ENCODE results near the gene PCDHA11.
"Not testable (repeated sequence)": the region's sequence is repeated elsewhere in the genome, so short reads cannot be mapped to it uniquely, and the experiment has no call there.

Gene PCDHA11

DNA sequence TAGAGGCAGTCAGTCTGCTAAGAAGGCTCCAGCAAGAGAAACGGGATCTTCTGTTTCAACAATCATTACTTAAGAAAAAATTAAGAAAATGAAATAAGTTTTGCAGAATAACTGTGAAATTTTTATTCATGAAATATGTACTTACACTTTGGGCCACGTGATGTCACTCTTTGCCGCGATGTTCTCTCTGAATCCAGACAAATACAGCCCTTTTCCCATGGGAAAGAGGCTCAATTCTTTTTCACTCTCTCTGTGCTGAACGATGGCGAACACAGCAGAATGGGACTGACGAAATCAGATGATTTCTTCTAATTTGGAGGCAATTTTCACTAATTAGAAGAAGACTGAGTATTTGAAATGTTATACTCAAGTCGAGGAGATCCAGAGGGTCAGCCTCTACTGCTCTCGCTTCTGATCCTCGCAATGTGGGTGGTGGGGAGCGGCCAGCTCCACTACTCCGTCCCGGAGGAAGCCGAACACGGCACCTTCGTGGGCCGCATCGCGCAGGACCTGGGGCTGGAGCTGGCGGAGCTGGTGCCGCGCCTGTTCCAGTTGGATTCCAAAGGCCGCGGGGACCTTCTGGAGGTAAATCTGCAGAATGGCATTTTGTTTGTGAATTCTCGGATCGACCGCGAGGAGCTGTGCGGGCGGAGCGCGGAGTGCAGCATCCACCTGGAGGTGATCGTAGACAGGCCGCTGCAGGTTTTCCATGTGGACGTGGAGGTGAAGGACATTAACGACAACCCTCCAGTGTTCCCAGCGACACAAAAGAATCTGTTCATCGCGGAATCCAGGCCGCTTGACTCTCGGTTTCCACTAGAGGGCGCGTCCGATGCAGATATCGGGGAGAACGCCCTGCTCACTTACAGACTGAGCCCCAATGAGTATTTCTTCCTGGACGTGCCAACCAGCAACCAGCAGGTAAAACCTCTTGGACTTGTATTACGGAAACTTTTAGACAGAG, 20.3 kb upstream of the PCDHA11 start, which contains the start of gene PCDHA9:
PCDHA9 (plus strand) TSS at position 244 of the 964 bp plus-strand sequence; CDS start at position 358, 114 bp downstream.
- in situ Hi-C loops (cut with HindIII; ENCODE audit: low sequenced_read_pairs): not testable (repeated sequence)

DNA sequence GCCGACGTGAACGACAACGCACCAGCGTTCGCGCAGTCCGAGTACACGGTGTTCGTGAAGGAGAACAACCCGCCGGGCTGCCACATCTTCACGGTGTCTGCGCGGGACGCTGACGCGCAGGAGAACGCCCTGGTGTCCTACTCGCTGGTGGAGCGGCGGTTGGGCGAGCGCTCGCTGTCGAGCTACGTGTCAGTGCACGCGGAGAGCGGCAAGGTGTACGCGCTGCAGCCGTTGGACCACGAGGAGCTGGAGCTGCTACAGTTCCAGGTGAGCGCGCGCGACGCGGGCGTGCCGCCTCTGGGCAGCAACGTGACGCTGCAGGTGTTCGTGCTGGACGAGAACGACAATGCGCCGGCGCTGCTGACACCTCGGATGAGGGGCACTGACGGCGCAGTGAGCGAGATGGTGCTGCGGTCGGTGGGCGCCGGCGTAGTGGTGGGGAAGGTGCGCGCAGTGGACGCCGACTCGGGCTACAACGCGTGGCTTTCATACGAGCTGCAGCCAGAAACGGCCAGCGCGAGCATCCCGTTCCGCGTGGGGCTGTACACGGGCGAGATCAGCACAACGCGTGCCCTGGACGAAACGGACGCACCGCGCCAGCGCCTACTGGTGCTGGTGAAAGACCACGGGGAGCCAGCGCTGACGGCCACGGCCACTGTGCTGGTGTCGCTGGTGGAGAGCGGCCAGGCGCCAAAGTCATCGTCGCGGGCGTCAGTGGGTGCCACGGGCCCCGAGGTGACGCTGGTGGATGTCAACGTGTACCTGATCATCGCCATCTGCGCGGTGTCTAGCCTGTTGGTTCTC, 18.7 kb upstream of the PCDHA11 start:
- in situ Hi-C loops (cut with HindIII; ENCODE audit: low sequenced_read_pairs): not testable (repeated sequence)

DNA sequence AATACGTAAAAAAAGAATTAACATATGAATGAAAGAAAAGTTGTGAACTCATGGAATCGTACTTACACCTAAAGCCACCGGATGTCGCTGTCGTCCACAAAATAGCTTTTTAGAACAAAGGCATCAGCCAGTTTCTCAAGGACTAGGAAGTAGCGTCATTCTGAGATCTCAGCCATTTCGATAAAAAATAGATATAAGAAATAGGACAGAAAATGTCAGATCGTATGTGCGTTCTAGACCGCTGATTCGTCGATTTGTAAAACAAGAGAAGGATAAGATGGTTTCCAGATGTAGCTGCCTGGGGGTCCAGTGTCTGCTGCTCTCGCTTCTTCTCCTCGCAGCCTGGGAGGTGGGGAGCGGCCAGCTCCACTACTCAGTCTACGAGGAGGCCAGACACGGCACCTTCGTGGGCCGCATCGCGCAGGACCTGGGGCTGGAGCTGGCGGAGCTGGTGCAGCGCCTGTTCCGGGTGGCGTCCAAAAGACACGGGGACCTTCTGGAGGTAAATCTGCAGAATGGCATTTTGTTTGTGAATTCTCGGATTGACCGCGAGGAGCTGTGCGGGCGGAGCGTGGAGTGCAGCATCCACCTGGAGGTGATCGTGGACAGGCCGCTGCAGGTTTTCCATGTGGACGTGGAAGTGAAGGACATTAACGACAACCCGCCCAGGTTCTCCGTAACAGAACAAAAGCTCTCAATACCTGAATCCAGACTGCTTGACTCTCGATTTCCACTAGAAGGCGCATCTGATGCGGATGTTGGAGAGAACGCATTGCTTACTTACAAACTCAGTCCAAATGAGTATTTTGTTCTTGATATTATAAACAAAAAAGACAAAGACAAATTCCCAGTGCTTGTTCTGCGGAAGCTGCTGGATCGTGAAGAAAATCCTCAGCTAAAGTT, 12.7 kb upstream of the PCDHA11 start, which contains the start of gene PCDHA10:
PCDHA10 (plus strand) TSS at position 126 of the 903 bp plus-strand sequence; CDS start at position 278, 152 bp downstream.
- in situ Hi-C loops (cut with HindIII; ENCODE audit: low sequenced_read_pairs): no loop called here

DNA sequence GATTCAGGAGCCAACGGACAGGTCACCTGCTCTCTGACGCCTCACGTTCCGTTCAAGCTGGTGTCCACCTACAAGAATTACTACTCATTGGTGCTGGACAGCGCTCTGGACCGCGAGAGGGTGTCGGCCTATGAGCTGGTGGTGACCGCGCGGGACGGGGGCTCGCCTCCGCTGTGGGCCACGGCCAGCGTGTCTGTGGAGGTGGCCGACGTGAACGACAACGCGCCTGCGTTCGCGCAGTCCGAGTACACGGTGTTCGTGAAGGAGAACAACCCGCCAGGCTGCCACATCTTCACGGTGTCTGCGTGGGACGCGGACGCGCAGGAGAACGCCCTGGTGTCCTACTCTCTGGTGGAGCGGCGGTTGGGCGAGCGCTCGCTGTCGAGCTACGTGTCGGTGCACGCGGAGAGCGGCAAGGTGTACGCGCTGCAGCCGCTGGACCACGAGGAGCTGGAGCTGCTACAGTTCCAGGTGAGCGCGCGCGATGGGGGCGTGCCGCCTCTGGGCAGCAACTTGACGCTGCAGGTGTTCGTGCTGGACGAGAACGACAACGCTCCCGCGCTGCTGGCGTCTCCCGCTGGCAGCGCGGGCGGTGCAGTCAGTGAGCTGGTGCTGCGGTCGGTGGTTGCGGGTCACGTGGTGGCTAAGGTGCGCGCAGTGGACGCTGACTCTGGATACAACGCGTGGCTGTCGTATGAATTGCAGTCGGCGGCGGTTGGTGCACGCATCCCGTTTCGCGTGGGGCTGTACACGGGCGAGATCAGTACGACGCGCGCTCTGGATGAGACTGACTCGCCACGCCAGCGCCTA, 11.4 kb upstream of the PCDHA11 start:
- in situ Hi-C loops (cut with HindIII; ENCODE audit: low sequenced_read_pairs): no loop called here

DNA sequence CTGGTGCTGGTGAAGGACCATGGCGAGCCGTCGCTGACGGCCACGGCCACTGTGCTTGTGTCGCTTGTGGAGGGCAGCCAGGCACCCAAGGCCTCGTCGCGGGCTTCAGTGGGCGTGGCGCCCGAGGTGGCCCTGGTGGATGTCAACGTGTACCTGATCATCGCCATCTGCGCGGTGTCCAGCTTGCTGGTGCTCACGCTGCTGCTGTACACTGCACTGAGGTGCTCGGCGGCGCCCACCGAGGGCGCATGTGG, 10.8 kb upstream of the PCDHA11 start:
- in situ Hi-C loops (cut with HindIII; ENCODE audit: low sequenced_read_pairs): no loop called here

DNA sequence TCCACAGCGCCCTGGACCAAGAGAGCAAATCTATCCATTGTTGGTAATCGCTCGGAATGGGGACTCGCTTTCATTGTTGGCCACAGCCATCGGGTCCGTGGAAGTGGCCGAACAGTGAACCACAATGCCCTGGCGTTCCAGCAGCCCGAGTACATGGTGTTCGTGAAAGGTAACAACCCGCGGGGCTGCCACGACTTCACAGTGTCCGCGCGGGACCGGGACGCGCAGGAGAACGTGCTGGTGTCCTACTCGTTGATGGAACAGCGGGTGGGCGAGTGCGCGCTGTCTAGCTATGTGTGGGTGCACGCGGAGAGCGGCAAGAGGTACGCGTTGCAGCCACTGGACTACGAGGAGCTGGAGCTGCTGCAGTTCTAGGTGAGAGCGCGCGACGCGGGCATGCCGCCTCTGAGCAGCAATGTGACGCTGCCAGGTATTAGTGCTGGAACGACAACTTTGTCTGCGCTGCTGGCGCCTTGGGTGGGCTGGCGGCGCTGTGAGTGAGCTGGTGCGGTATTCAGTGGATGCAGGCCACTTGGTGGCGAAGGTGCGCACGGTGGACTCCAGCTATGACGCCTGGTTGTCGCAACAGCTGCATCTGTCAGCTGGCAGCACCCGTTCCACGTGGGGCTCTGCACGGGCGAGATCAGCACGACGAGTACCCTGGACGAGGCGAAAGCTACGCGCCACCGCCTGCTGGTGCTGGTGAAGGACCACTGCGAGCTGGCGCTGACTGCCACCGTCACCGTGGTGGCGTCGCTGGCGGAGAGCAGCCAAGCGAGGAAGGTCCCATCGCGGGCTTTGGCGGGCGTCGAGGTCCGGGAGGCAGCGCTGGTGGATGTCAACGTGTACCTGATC, 6.1 kb upstream of the PCDHA11 start:
- in situ Hi-C loops (cut with HindIII; ENCODE audit: low sequenced_read_pairs): no loop called here

DNA sequence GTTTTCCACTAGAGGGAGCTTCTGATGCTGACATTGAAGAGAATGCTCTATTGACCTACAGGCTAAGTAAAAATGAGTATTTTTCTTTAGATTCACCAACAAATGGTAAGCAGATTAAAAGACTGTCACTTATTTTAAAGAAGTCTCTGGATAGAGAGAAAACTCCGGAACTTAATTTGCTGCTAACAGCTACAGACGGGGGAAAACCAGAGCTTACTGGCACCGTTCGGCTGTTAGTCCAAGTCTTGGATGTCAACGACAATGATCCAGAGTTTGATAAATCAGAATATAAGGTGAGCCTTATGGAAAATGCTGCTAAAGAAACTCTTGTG, 764 bp downstream of the PCDHA11 start:
- in situ Hi-C loops (cut with HindIII; ENCODE audit: low sequenced_read_pairs): no loop called here

DNA sequence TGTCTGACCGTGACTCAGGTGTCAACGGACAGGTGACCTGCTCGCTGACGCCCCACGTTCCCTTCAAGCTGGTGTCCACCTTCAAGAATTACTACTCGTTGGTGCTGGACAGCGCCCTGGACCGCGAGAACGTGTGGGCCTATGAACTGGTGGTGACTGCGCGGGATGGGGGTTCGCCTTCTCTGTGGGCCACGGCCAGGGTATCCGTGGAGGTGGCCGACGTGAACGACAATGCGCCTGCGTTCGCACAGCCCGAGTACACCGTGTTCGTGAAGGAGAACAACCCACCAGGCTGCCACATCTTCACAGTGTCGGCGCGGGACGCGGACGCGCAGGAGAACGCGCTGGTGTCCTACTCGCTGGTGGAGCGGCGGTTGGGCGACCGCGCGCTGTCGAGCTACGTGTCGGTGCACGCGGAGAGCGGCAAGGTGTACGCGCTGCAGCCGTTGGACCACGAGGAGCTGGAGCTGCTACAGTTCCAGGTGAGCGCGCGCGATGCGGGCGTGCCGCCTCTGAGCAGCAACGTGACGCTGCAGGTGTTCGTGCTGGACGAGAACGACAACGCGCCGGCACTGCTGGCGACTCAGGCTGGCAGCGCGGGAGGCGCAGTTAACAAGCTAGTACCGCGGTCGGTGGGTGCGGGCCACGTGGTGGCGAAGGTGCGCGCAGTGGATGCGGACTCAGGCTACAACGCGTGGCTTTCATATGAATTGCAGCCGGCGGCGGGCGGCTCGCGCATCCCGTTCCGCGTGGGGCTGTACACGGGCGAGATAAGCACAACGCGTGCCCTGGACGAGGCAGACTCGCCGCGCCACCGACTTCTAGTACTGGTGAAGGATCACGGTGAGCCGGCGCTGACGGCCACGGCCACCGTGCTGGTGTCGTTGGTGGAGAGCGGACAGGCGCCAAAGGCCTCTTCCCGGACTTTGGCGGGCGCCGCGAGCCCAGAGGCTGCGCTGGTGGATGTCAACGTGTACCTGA, 1.8 kb downstream of the PCDHA11 start:
- in situ Hi-C loops (cut with HindIII; ENCODE audit: low sequenced_read_pairs): no loop called here

DNA sequence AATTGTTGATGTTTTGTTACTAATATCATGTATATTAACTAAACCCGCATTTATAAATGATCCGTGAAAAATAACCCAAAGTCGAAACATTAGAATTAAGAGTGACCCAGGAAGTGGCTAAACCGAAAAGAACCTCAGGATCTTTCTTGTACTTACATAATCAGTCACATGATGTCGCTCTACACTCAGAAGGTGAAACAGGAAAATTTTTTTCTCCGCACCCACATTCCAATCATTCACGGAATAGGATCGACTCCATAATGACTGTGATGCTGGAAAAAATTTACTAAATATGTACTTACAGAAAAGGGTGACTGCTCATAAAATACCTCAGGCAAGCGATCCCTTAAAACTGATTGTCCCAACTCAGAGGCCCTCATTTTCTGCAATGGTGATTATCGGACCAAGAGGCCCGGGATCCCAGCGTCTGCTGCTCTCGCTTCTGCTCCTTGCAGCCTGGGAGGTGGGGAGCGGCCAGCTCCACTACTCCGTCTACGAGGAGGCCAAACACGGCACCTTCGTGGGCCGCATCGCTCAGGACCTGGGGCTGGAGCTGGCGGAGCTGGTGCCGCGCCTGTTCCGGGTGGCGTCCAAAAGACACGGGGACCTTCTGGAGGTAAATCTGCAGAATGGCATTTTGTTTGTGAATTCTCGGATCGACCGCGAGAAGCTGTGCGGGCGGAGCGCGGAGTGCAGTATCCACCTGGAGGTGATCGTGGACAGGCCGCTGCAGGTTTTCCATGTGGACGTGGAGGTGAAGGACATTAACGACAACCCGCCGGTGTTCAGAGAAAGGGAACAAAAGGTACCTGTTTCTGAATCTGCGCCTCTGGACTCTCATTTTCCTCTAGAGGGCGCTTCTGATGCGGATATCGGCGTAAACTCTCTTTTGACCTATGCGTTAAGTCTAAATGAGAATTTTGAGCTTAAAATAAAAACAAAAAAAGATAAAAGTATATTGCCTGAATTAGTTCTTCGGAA, 6.6 kb downstream of the PCDHA11 start, which contains the start of gene PCDHA12:
PCDHA12 (plus strand) TSS at position 224 of the 981 bp plus-strand sequence; CDS start at position 389, 165 bp downstream.
- in situ Hi-C loops (cut with HindIII; ENCODE audit: low sequenced_read_pairs): no loop called here

DNA sequence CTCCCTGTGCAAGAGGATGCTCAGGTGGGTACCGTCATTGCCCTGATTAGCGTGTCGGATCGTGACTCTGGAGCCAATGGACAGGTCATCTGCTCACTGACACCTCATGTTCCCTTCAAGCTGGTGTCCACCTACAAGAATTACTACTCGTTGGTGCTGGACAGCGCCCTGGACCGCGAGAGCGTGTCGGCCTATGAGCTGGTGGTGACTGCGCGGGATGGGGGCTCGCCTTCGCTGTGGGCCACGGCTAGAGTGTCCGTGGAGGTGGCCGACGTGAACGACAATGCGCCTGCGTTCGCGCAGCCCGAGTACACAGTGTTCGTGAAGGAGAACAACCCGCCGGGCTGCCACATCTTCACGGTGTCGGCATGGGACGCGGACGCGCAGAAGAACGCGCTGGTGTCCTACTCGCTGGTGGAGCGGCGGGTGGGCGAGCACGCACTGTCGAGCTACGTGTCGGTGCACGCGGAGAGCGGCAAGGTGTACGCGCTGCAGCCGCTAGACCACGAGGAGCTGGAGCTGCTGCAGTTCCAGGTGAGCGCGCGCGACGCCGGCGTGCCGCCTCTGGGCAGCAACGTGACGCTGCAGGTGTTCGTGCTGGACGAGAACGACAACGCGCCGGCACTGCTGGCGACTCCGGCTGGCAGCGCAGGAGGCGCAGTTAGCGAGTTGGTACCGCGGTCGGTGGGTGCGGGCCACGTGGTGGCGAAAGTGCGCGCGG, 7.9 kb downstream of the PCDHA11 start:
- in situ Hi-C loops (cut with HindIII; ENCODE audit: low sequenced_read_pairs): not testable (repeated sequence)

DNA sequence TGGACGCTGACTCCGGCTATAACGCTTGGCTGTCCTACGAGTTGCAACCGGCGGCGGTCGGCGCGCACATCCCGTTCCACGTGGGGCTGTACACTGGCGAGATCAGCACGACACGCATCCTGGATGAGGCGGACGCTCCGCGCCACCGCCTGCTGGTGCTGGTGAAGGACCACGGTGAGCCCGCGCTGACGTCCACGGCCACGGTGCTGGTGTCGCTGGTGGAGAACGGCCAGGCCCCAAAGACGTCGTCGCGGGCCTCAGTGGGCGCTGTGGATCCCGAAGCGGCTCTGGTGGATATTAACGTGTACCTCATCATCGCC, 8.5 kb downstream of the PCDHA11 start:
- in situ Hi-C loops (cut with HindIII; ENCODE audit: low sequenced_read_pairs): no loop called here

DNA sequence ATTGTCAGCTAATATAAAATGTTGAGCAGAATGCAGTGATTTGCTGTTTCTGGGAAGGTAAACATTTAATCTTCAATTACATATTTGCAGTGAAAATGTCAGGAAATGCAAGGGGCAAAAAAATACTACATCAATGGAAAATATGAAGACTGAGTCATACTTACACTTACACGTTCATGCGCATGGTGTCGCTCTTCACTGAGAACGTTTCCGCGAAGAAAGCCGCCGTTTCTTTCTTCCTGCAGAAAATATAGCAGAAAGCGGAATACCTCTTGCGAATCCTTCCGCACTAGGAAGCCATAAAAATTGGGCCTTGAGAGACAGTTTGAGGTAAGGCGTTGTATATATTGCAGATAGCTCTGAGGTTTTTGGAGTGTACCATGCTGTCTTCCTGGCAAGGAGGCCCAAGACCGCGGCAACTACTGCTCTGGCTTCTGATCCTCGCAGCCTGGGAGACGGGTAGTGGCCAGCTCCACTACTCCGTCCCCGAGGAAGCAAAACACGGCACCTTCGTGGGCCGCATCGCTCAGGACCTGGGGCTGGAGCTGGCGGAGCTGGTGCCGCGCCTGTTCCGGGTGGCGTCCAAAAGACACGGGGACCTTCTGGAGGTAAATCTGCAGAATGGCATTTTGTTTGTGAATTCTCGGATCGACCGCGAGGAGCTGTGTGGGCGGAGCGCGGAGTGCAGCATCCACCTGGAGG, 13.3 kb downstream of the PCDHA11 start, which contains the start of gene PCDHA13:
PCDHA13 (plus strand) TSS at position 236 of the 702 bp plus-strand sequence; CDS start at position 381, 145 bp downstream.
- in situ Hi-C loops (cut with HindIII; ENCODE audit: low sequenced_read_pairs): no loop called here

DNA sequence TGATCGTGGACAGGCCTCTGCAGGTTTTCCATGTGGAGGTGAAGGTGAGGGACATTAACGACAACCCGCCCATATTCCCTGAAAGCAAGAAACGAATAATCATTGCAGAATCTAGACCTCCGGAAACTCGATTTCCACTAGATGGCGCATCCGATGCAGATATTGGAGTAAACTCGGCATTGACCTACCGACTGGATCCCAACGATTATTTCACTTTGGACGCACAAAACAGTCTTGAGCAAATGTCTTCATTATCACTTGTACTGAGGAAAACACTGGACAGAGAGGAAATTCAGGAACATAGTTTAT, 13.8 kb downstream of the PCDHA11 start:
- in situ Hi-C loops (cut with HindIII; ENCODE audit: low sequenced_read_pairs): no loop called here

DNA sequence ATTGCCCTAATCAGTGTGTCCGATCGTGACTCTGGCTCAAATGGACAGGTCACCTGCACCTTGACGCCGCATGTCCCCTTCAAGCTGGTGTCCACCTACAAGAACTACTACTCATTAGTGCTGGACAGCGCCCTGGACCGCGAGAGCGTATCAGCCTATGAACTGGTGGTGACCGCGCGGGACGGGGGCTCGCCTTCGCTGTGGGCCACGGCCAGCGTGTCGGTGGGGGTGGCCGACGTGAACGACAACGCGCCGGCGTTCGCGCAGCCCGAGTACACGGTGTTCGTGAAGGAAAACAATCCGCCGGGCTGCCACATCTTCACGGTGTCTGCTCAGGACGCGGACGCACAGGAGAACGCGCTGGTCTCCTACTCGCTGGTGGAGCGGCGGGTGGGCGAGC, 14.6 kb downstream of the PCDHA11 start:
- in situ Hi-C loops (cut with HindIII; ENCODE audit: low sequenced_read_pairs): no loop called here

DNA sequence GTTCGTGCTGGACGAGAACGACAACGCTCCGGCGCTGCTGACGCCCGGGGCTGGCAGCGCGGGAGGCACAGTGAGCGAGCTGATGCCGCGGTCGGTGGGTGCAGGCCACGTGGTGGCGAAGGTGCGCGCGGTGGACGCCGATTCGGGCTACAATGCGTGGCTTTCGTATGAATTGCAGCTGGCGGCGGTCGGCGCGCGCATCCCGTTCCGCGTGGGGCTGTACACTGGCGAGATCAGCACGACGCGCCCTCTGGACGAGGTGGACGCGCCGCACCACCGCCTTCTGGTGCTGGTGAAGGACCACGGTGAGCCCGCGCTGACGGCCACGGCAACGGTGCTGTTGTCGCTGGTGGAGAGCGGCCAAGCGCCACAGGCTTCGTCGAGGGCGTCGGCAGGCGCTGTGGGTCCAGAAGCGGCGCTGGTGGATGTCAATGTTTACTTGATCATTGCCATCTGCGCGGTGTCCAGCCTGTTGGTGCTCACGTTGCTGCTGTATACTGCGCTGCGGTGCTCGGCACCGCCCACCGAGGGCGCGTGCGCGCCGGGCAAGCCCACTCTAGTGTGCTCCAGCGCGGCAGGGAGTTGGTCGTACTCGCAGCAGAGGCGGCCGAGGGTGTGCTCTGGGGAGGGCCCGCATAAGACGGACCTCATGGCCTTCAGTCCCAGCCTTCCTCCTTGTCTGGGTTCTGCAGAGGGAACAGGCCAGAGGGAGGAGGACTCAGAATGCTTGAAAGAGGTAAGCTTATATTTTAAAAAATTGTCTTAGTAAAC, 15.4 kb downstream of the PCDHA11 start:
- in situ Hi-C loops (cut with HindIII; ENCODE audit: low sequenced_read_pairs): no loop called here

Data from DLD1 (cell line).